CD4-positive, alpha-beta T cell treated with Interleukin-1 beta for 1 hour (primary cell): ENCODE data around the gene FAM184B.

Experiments used
- DNase-seq, 2 donors: peaks; one replicate each; pipeline ENCODE4 v3.0.0-alpha.2; 2020 to 2022

Gene FAM184B

DNA sequence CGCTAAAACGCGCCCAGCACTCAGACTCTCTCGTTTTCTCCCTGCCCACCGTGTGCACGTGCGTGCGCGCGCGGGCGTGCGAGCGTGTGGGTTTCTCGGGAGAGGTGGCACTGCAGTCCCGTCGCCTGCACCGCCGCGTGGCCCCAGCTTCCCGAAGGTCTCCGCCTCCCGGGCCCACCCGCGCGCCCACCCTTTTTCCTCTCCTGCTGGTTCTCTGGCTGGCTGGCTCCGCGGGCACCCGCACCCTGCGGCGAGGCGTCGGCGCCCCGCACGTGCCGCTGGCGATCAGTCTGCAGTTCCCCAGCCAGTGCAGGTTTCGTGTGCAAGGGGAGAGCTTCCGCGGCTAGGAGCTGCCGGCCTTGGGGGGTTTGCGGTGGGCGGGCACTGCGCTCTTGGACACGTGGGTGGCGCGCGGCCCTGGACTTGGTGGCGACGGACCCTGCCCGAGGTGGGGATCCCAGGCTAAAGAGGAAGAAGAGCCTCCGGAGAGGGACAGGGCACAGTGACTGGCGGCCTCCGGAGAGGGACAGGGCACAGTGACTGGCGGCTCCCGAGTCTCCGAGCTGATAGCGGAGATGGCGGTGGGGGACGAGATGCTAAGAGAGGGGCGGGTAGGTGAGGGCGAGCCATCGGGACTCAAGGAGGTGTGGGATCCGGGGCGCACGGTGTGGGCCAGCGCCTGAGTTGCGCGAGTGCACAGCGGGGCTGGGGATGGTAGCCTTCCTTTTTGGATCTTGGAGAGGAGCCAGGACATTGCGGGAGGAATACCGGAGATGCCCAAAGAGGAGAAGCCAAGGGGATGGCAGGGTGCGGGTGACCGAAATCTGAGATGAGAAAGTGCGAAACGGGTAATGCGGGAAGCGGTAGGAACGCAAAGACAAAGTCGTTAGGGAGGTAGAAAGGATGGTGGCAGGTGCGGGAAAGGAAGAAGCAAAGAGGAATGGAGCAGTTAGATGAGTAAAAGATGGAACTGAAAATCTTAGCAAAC, at the start of gene FAM184B:
TSS of gene FAM184B (minus strand) at position 322 of the 988 bp plus-strand sequence. CDS start 322 bp downstream, outside the sequence.
- no peak for DNase-seq

DNA sequence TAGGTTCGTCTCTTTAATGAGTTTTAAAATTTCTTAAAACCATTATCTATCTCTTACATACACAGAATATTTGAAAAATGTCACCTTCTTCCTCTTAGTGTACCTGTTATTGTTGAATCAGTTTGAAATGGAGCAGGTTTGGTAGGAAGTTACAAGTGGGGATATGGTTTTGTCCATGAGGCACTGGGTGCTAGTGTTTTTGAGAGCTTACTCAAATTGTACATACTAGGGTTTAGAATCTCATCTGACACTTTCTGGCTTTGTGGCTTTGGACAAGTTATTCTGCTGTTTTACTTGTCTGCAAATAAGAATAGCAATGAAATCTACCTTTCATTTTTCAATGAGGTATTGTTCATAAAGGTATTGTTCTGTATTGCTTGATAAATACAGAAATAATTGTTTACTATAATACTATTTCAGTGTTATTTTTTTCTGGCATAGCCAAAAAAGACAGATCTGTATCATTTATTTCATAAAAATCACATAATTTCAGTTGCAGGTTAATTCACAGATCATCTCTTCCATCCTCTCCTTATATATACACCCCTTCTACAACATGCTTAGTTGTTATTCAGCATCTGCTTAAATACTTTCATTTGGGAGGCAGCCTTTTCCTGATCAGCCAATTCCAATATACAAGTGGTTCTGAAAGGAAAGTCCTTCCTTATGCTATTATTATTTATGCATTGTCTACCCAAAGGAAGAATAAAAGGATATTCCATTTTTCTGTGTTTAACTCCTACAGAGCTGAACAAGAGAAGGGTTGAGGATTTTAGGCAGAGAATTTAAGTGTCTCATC, 42.6 kb upstream of the FAM184B start:
- no peak for DNase-seq

DNA sequence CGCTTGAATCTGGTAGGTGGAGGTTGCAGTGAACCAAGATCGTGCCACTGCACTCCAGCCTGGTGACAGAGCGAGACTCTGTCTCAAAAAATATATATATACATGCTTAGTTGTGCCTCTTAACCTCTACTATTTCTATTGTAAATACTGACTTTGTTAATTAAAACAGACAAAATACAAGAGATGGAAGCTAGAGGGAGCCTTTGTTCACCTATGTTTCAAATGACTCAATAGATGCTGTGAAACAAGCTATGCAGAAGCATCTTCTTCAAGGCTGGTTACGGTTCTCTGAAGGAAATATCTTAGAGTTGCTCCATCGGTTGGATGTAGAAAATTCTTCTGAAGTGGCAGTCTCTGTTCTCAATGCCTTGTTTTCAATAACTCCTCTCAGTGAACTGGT, 35.6 kb upstream of the FAM184B start:
- peak in 1 of 2 donors; percentile 64 for DNase-seq

DNA sequence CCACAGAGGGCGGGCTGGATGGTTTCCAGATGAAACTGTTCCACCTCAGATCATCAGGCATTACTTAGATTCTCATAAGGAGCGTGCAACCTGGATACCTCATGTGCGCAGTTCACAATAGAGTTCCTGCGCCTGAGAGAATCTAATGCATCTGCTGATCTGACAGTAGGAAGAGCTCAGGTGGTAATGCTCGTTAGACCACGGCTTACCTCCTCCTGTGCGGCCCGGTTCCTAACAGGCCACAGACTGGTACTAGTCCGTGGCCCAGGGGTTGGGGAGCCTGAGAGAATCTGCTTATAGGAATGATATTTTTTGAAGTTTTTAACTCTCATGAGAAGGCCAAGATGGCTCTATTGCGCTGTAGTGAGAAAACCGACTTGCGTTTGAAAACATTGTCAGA, 34.7 kb upstream of the FAM184B start:
- DNase-seq: no peak

DNA sequence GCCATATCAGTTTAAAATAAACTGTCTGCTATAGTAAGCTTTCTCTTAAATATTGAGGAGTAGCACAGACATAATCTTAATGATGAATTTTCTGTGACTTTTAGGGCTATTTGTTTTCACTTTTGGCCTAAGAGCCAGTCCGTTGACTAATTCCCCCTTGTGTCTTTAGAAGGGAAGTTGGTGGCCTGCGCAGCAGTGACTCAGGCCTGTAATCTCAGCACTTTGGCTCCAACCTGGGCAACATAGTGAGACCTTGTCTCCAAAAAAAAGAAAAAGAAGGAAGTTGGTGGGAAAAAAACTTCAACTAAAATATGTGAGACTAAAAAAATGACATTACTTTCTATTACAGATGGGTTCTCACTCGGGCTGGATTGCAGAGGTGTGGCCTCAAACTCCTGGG, 32.7 kb upstream of the FAM184B start:
- DNase-seq: peak in 1 of 2 donors; percentile 43

DNA sequence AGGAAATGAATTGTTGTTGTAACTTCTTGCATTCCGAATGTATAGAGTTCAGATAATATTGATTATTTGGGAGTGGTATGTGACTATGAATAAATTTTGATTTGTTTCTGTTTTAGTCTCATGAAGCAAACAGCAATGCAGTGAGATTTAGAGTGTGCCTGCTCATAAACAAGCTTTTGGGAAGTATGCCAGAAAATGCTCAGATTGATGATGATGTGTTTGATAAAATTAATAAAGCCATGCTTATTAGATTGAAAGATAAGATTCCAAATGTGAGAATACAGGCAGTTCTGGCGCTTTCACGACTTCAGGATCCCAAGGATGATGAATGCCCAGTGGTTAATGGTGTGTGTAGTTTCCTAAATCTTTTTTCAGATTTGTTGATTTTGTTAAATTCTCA, 31.4 kb upstream of the FAM184B start:
- DNase-seq: no peak

DNA sequence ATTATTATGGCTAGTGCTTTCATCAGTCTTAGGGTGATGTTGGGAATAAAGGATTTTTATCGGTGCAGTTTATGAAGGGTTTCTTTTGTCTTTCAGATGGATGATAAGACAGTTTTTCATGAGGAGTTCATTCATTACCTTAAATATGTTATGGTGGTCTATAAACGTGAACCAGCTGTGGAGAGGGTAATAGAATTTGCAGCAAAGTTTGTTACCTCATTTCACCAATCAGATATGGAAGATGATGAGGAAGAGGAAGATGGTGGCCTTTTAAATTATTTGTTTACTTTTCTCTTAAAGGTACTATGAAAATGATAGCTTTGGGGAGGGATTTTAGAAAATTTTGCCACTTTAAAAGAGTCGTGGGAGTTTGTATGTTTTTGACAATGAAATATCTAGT, 30.7 kb upstream of the FAM184B start:
- no peak for DNase-seq

DNA sequence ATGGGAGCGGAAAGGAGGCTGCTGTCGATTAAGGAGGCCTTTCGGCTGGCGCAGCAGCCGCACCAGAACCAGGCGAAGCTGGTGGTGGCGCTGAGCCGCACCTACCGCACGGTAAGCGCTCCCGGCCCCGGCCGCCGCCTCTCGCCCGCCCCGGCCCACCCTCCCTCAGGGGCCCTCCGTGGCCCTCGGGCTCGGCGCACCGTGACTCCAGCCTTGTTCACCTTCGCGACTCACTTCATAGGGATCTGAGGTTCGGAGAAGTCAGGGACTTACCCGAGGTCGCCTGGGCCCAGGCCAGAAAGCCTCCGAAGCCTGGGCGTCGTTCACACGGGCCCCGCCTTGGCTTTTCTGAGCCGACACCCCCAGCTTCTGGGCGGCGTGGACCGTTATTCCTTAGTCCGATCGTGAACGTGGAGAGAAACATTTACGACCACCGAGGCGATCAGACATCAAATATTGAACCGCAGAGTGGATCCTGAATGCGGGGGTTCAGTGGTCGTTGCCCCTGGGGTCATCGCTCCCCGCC, 29.7 kb upstream of the FAM184B start:
- no peak for DNase-seq

DNA sequence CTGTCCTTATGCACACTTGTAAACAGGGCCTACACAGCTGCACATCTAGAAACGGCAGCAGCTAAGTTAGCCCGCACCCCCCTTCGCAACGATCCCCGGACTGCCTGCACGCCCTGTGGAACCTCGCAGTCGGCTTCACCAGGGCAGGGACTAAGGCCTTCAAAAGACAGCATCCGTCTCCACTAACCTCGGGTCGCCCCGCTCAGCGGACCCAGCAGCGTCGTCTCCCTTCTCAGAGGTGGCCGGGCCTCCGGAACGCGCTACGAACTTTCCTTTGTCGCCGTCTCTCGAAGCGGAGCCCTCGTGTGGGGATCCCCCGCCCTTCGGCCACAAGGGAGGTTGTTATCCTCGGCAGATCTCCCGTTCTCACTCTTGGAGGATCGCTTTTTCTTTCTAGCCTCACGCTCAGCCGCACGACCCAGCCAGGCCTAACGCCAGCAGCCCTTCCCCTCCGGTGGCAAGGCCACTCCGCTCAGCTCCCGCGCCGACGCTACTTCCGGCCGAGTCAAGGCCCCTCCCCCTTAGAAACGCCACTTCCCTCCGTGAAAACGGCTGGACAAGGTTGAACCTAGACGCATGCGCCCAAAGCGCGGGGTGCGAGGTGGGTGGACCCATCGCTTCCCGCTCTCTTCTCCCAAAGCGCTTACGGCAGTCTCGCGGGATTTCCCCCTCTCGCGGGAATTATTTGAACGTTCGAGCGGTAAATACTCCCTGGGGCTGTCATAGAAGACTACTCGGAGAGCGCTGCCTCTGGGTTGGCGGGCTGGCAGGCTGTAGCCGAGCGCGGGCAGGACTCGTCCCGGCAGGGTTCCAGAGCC, 29.0 kb upstream of the FAM184B start, which contains the start of the genes DCAF16 and NCAPG:
TSS of gene DCAF16 (minus strand) at position 498 of the 818 bp plus-strand sequence. CDS start 6,616 bp downstream, outside the sequence.
TSS of gene NCAPG (plus strand) at position 720 of the 818 bp plus-strand sequence. CDS start 99 bp downstream, outside the sequence.
- peak; percentile 99 for DNase-seq

DNA sequence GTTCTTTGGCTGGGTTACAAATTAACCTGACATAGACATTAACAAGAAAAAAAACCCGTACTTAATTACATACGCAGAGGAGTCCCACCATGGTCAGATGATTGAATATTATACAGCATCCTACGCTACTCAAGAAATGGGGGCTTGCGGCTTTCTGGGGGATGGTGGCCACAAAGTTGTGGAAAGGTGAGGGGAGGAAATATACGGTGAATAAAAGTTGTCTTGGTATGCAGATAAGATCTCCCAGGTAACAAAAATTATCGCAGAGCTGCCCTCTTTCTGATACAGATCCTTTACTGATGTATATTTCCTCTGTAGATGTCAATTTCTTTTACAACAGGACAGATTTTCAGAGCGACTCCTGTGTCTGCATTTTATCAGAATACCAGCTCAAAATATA, 28.2 kb upstream of the FAM184B start:
- DNase-seq: peak in 1 of 2 donors; percentile 17

DNA sequence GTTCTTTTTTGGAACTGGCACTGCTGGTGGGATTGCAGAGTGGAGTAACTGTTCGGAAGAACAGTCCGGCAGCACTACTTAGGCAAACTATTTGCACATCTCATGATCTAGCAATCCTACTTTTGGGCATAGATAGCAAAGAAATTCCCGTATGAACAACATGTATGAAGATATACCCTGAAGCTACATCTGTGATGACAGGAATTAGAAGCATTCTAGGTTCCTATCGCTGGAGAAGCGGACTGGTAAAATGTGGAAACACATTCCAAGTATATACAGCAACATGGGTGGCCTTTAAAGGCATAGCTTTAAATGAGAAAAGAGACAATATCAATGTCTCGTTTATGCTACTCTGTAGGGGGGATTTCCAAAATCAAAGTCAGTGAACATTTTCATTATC, 26.0 kb upstream of the FAM184B start:
- DNase-seq: no peak

DNA sequence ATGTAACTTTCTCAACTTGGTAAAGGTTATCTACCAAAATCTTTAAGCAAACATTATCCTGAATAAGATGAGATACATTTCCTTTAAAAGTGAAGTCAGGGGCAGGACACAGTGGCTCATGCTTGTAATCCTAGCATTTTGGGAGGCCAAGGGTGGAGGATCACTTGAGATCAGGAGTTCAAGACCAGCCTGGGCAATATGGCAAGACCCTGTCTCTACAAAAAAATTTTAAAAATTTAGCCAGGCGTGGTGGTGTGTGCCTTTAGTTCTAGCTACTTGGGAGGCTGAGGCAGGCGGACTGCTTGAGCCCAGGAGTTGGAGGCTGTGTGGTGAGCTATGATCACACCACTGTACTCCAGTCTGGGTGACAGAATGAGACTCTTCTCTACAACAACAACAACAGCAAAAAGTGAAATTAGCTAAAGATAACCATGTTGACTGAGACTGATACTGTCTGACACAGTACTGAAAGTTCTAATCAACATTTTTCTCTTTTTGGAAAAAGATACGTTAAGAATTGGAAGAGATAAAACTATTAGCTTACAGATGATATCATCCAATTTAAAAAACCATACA, 24.2 kb upstream of the FAM184B start:
- no peak for DNase-seq

DNA sequence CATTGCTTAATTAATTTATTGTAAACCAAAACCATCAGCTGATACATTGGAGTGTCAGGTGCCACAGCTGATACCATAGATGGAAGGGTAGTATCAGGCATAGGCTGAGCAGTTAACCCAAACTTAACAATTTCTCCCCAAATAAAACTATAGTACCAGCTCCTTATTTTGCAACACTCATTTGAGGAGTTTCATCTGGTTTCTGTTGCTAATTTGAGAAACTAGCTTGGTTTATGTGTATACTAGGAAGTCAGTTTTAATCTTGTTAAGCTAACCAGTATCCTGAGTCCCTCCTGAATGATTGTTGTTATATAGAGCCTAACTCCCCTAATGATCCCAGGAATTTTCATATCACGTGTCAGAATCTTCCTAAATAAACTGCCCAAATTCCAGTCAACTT, 16.4 kb upstream of the FAM184B start:
- DNase-seq: no peak

DNA sequence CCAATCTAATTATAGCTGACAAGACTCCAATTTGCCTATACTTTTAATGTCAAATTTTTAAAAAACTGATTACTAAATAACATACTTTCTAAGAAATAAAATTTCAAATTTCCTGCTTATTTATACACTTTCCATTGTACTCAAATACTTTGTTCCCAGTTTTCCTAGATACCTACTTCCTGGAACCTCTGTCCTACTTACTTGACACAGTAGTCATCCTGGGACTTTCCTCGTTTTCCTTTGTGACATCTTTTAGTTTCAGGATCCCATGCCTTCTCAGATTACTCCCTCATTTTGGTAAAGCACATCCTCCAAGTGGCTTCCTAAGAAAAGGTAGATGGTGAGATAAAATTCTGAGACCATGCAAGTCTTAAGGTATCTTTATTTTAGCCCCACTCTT, 13.3 kb upstream of the FAM184B start:
- DNase-seq: no peak

DNA sequence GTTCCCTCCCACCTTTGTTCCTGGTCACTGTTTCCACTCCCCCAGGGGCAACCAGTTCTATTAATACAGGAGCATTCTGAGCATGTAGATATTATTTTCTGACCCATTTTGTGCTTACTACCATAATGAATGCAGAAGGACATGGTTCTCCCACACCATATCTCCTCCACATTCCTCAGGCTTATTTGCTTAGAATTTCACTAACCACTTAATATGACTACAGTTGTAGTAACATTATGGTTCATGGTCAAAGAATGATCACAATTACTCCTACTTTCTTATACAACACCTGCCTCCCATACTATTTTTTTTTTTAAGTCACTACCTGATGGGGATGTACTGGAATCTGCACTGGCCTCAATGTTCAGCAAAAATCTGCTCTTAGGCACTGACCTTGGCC, 7.5 kb upstream of the FAM184B start:
- no peak for DNase-seq

DNA sequence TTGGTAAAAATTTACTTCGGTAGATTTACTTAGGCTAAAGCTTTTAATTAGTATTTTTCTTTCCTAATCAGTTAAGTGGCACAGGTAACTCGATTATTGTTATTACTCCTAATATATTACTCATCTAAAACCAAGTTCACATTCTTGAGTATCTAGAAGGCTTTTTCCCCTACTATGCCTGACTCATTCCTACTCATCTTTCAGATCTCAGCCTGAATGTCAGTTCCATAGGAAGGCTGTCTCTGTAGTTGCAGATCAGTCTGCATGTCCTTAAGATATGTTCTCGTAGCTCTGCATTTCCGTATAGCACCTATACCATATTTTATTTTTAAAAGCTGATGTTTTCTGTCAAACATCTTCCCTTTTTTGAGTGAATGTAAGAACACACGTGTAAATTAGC, 5.9 kb upstream of the FAM184B start:
- DNase-seq: no peak

DNA sequence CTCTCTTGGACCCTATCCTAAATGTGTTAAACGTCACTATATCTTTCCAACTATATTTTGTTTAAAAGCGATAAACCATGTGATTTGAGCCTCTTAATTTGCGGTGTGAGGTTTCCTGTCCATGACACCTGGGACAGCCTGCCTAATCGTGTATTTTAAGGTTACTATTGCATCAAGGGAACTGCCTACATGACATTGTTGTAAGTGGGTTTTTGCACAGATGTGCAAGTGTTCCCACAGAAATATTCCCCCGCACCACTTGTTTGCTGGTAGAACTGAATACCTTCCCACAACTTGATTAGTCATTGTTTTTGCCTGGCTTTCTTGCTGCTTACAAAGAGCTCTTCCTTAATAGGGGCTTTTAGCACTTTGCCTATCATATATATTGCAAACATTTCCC, 5.1 kb upstream of the FAM184B start:
- DNase-seq: no peak

DNA sequence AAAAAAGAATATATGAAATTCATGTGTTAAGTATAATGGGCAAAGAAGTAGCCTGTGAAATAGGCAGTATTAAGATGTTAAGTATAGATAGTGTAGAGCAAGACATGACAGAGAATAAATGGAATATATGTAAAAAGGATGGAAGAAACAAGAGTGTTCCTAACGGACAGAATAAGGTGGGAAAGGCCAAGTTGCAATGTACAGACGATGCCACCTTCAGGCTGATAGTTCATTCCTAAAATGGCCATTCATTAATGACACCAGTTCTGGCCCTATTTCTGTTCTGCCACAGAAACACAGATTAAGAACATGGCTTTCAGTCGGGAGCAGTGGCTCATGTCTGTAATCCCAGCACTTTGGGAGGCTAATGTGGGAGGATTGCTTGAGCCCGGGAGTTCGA, 4.4 kb upstream of the FAM184B start:
- DNase-seq: no peak

DNA sequence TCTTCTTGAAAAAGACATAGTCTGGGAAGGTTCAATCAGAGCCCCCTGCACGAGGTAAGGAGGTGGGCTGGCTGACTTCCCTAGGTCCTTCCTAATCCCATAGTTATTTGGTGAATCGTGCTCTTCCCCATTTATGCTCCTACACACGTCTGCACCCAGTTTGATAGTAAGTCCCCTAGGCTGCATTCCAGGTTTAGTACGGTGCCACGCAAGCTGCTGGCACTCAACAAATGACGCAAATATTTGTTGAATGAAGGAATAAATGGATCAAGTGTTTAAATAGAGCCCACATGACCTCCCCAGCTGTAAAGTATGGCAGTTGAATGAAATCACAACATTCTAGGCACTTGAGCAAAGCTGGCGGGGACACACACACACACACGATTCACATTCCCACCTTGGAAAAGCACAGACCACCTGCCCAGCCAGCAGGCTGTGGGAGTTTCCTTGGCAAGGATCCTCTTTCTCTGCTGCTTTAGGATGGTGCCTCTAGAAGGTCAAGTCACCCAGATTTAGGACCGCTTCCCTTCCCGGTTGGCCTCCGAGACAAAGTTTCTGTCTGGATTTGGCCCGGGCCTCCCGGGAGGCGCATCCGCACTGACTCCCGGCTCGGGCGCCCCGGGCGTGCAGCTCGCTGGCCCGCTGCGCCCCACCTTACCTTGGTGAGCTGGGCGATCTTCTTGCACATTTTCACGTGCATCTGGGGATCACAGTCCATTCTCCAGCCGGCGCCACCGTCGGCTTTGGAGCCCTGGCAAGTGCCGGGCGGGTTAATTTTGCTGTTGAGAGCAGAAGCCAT, 721 bp downstream of the FAM184B start:
- DNase-seq: no peak

DNA sequence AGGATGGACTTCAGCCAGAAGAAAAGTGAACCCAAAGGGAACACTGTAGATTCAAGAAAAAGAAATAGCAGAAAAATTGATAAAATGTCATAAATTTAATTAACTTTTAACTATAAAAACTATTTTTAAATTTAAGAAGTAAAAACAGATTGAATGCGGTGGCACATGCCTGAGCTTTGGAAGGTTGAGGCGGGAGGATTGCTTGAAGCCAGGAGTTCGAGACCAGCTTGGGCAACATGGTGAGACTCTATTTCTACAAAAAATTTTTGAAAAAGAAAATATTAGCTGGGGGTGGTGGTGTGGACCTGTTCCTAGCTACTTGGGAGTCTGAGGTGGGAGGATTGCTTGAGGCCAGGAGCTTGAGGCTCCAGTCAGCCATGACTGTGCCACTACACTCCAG, 3.0 kb downstream of the FAM184B start:
- DNase-seq: no peak

DNA sequence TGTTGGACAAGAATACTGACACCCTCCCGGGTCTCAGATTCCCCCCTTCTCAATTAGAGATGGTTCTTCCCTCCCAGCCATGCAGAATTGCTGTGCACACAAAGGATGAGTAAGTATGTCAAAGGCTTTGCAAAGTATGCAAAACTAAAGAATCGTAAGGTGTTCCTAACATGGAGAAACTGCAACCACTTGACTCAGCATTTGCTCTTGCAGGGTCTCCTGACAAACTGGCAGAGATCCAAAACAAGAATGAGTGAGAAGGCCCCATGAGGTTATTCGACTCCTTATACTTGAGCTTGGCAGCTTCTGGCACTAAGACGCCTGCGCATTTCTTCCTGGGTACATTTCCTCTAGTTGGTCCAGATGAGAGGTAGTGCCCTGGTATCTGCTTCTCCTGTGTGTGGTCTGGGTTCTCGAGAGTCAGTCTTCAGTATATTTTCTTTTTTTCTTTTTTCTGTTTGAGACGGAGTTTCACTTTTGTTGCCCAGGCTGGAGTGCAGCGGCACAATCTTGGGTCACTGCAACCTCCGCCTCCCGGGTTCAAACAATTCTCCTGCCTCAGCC, 8.2 kb downstream of the FAM184B start:
- DNase-seq: no peak
